ENCODE data around the gene HSD17B12. TPM values are rescaled to one million over a fixed set of nuclear protein-coding genes. Genes with fewer than 3 reads are reported as not detected.

Gene HSD17B12
- total and polyA plus RNA-seq, 2 of the 8 experiments (the other 6 are each of a cell fraction or from before 2014, with no cell fraction given) = 46.0 to 121 TPM

DNA sequence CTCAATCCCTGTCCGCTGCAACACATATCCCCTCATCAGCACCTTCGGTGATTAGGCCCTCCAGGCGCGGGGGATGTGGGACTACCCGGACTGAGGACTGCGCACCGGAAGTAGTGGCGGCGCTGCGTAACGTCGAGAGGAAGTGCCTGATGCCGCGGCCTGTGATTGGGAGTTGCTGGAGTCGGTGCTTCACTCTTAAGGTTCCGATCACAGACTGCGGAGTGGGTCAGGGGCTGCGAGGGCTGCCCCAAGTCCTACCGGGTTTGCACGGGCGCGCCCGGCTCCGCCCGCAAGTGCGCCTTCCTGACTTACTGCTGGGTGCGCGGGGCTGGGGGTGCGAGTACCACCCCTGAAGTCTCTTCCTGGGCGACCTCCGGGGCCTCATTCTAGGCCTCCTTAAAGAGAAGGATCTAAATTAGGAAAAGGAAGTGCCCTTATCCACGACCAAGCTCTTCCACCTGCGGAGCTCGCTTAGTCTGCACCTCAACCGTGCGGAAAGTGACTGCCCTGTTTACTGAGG lies 200.2 kb downstream of the HSD17B12 start, which contains the start of gene ALKBH3:
Gene ALKBH3 (plus strand): TSS at position 192 of the 520 bp plus-strand sequence. CDS start 1,822 bp downstream, outside the sequence.
- 0 out of 2 replicates have a peak within 1 kb of the TSS, but pooled peaks have one; percentile 49 for H2BK15ac ChIP-seq (ENCODE audit: low read length)
- ChIA-PET POLR2A (ENCODE audit: partially characterized antibody) (interaction anchor here (0.8 to 1.4 kb wide), 4 partner anchors 43 to 193 kb away, joined by 3 to 4 read pairs (median 3); partner anchors contain the start of gene C11orf96), CTCF (ENCODE audit: partially characterized antibody) (interaction anchor here (0.8 to 4.2 kb wide), 6 partner anchors 10 to 157 kb away, joined by 3 to 37 read pairs (median 5); no protein-coding TSS in a partner anchor)
- H3K14ac ChIP-seq (ENCODE audit: insufficient read length) = no peak within 1 kb of the TSS
- peak within 1 kb of the TSS; percentile 65 to 74 for H3K4me2 ChIP-seq (ENCODE audit: insufficient read depth in 1 of 2, low read depth in 2 of 2, low read length in 2 of 2)
- H2AFZ ChIP-seq (ENCODE audit: low read length) = peak within 1 kb of the TSS; percentile 85
- peaks cover 0 to 7% (median 3%) of the 10 kb centered on the region in 4 experiments; a peak in 2 of 7 replicates for H3K27me3 ChIP-seq (replicated peaks in 1 of 4; ENCODE audit: control insufficient read depth in 3 of 4, extremely low read depth in 1 of 4, insufficient read depth in 3 of 4, low read length in 3 of 4)
- peak within 1 kb of the TSS; percentile 96; the same call in 1 of the 2 replicates for H4K8ac ChIP-seq (ENCODE audit: extremely low read depth, insufficient read depth, low read length)
- H3K79me1 ChIP-seq (ENCODE audit: low read depth, low read length) = peaks cover 2% of the 10 kb centered on the region; the same call in 1 of the 2 replicates
- peak within 1 kb of the TSS in 3 of 4 experiments; percentile 24 to 32 (median 27); a peak in 4 of 7 replicates for H3K9ac ChIP-seq (replicated peaks in 1 of 4; ENCODE audit: extremely low read depth in 1 of 4, low read depth in 3 of 4, low read length in 3 of 4)
- 30% methylated on average over 36 of the region's 36 CpGs; no CpG with 5 or more reads in 1 of the 2 experiments for WGBS, 2 experiments (ENCODE audit: extremely low coverage in 1 of 2, insufficient coverage in 1 of 2, insufficient read length in 1 of 2, insufficient replicate concordance in 2 of 2, low coverage in 1 of 2, low lambda C conversion rate in 2 of 2, missing lambda C conversion rate in 1 of 2)
- no peak within 1 kb of the TSS for H2BK120ac ChIP-seq (replicated peaks; ENCODE audit: low read depth, low read length)
- FAIRE-seq = no peak
- DNase-seq (ENCODE audit: low read depth in 1 of 2, low spot score in 2 of 2) = peak; percentile 83 to 87
- no peaks in the 10 kb centered on the region for H4K20me1 ChIP-seq (replicated peaks in 1 of 2; ENCODE audit: control insufficient read depth in 1 of 2, insufficient read depth in 2 of 2, low read length in 2 of 2)
- no peaks in the 10 kb centered on the region for H3K9me3 ChIP-seq (ENCODE audit: insufficient read depth in 2 of 2, low read depth in 1 of 2, low read length in 1 of 2)
- no peak within 1 kb of the TSS; the same call in 1 of the 2 replicates for H2BK12ac ChIP-seq (ENCODE audit: low read depth, low read length)
- H3K27ac ChIP-seq (ENCODE audit: low read depth, low read length) = no peak within 1 kb of the TSS
- H3K36me3 ChIP-seq (ENCODE audit: control insufficient read depth in 2 of 4, insufficient read depth in 4 of 4, low read length in 3 of 4) = peaks cover 0 to 7% (median 0%) of the 10 kb centered on the region in 4 experiments; a peak in 2 of 8 replicates
- H3K79me2 ChIP-seq (ENCODE audit: control insufficient read depth in 1 of 2, insufficient read depth in 2 of 2, low read length in 2 of 2) = no peaks in the 10 kb centered on the region
- H4K91ac ChIP-seq (replicated peaks; ENCODE audit: insufficient read length, low read length) = no peak within 1 kb of the TSS
- peaks cover 7% of the 10 kb centered on the region for H3K23me2 ChIP-seq (ENCODE audit: low read depth, low read length)
- no peak within 1 kb of the TSS for H3K23ac ChIP-seq (ENCODE audit: insufficient read length)
- no peak within 1 kb of the TSS for H3K18ac ChIP-seq (ENCODE audit: extremely low read depth, low read length)
- no peak within 1 kb of the TSS for H3K4ac ChIP-seq (replicated peaks; ENCODE audit: insufficient read length, low read depth, low read length)
- H3K56ac ChIP-seq (replicated peaks; ENCODE audit: insufficient read length, low read depth, low read length) = no peak within 1 kb of the TSS
- no peak within 1 kb of the TSS for H2BK5ac ChIP-seq (ENCODE audit: low read depth, low read length)
- no peaks in the 10 kb centered on the region for H3K4me1 ChIP-seq (replicated peaks in 1 of 4; ENCODE audit: control insufficient read depth in 3 of 4, insufficient read depth in 4 of 4, low read length in 3 of 4)
- peak within 1 kb of the TSS; percentile 57 to 72 (median 70) for H3K4me3 ChIP-seq (ENCODE audit: extremely low read depth in 1 of 4, insufficient read depth in 2 of 4, low read depth in 3 of 4, low read length in 4 of 4)
- H2AK5ac ChIP-seq (ENCODE audit: low read depth, low read length) = no peak within 1 kb of the TSS
- H2BK20ac ChIP-seq (ENCODE audit: low read length) = no peak within 1 kb of the TSS
- H4K5ac ChIP-seq (ENCODE audit: insufficient read length, low read depth, low read length) = peak within 1 kb of the TSS; percentile 39
- TF ChIP-seq SP1 (IDR thresholded peaks at IDR 0.05; ENCODE audit: low read depth, low read length) = peak; percentile 33; the same call in 1 of the 2 replicates
- peak; percentile 63; the same call in 1 of the 2 replicates for TF ChIP-seq TBP (IDR thresholded peaks at IDR 0.05; ENCODE audit: low read depth, low read length)
- TF ChIP-seq CHD1 (IDR thresholded peaks at IDR 0.05; ENCODE audit: low read depth, low read length) = no peak
- no peak for TF ChIP-seq HDAC2 (IDR thresholded peaks at IDR 0.05; ENCODE audit: borderline replicate concordance in 1 of 2, low read depth in 2 of 2, low read length in 2 of 2)
- no peak for TF ChIP-seq SIRT6 (IDR thresholded peaks at IDR 0.05; ENCODE audit: low read length)
- no peak for TF ChIP-seq RXRA (IDR thresholded peaks at IDR 0.05; ENCODE audit: insufficient read depth, low read depth, low read length)
- TF ChIP-seq SP4 (IDR thresholded peaks at IDR 0.05; ENCODE audit: low read length) = no peak
- no peak for TF ChIP-seq BRCA1 (IDR thresholded peaks at IDR 0.05; ENCODE audit: low read depth, low read length)
- no peak for TF ChIP-seq KDM4A (IDR thresholded peaks at IDR 0.05; ENCODE audit: low read depth, low read length, severe bottlenecking)
- no peak for TF ChIP-seq JUN (IDR thresholded peaks at IDR 0.05; ENCODE audit: low read depth, low read length)
- TF ChIP-seq CTBP2 (IDR thresholded peaks at IDR 0.05; ENCODE audit: borderline replicate concordance, insufficient read depth, insufficient read length, low read length) = no peak
- TF ChIP-seq SAP30 (IDR thresholded peaks at IDR 0.05; ENCODE audit: insufficient read depth, insufficient replicate concordance, low read length) = no peak
- no peak for TF ChIP-seq SP2 (IDR thresholded peaks at IDR 0.05; ENCODE audit: low read length)

Measured in H1 (cell line).